Left ventricle myocardium inferior (tissue), 1 donor: Measurements from ENCODE around the gene LTB4R2. TPM values are rescaled to one million over a fixed set of nuclear protein-coding genes. Genes with fewer than 3 reads are reported as not detected.

ENCODE experiments used
- DNase-seq: peaks from one replicate; pipeline ENCODE4 v3.0.0-alpha.2; 2020
- H3K27ac ChIP-seq: fragments of 200-600 bp; replicated peaks from 2 replicates; pipeline ENCODE4 v1.8.0; 2021
- H3K27me3 ChIP-seq: fragments of 200-600 bp; 2 replicates; pipeline ENCODE4 v1.8.0; 2021; ENCODE audit warnings: low read depth
- H3K36me3 ChIP-seq: fragments of 200-600 bp; 2 replicates; pipeline ENCODE4 v1.8.0; 2021
- H3K4me1 ChIP-seq: fragments of 200-600 bp; 2 replicates; pipeline ENCODE4 v1.8.0; 2021
- H3K4me3 ChIP-seq: fragments of 200-600 bp; 2 replicates; pipeline ENCODE4 v1.8.0; 2021; ENCODE audit warnings: mild to moderate bottlenecking, moderate library complexity
- H3K9me3 ChIP-seq: fragments of 200-600 bp; replicated peaks from 2 replicates; pipeline ENCODE4 v1.8.0; 2021
- intact Hi-C: fragments of 100-400 bp; cut with micrococcal nuclease; formaldehyde crosslinking; loops from one replicate; pipeline ENCODE4 v1.11.0; 2022
- long read RNA-seq: library from polyadenylated mRNA; unstranded; transcript quantifications from one replicate; pipeline ENCODE4 v2.0.0, GENCODE V29; 2021
- total RNA-seq: library from RNA; stranded (reverse); fragmentation: NEBNext Ultra II Directional; extraction: Animal tissue kit (Norgen Biotek cat#: 25700); gene quantifications from one replicate; pipeline ENCODE4 v1.2.1, GENCODE V29; 2021
- TF ChIP-seq, protein P1 (sequence below): fragments of 200-600 bp; IDR thresholded peaks from 2 replicates; pipeline ENCODE4 v1.8.0; 2021; ENCODE audit warnings: antibody characterized with exemption, mild to moderate bottlenecking, borderline replicate concordance
- donor health status: DM: no; HTN: yes; CAD: no; lungs with severe emphysema.

The LTB4R2 gene, protein sequence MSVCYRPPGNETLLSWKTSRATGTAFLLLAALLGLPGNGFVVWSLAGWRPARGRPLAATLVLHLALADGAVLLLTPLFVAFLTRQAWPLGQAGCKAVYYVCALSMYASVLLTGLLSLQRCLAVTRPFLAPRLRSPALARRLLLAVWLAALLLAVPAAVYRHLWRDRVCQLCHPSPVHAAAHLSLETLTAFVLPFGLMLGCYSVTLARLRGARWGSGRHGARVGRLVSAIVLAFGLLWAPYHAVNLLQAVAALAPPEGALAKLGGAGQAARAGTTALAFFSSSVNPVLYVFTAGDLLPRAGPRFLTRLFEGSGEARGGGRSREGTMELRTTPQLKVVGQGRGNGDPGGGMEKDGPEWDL
- 0.71 TPM for total RNA-seq
- long read RNA-seq, partial matches to known transcripts, result 0 of 13 reads
- long read RNA-seq, other reads (novel, unspliced or antisense), result 9 of 13 reads

DNA sequence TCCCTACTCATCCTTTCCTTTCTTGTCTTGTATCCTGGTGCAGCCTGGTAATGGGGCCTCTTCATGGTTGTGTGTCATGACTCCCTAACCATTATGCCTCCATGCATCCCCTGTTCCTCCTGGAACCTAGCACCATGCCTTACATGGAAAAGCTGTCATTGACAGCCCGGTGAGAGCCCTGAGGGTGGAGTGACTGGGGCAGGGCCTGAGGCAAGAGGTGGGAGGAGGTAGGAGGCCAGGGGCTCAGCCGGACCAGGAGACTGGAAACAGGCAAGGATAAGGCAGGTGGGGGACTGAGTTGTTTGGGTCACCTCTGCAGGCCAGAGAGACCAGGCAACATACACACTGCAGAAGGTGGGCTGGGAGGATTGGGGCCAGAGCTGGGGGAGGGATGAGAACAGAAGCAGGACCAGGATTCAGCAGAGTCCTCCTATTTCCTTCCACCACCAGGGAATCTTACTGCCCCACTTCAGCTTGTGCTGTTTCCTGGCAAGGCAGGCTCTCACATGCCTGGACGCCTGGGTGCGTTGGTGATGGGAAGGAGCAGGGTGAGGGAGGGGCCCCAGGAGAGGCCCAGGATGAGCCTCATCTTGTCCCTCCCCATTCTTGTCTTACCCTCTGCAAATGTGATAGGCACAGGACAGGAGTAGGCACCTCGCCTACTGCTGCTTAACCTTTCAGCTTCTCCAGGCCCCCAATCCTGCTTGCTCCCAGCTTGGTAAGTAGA is at the start of gene LTB4R2:
Gene LTB4R2 (plus strand): TSS at position 603 of the 727 bp plus-strand sequence. CDS start 525 bp downstream, outside the sequence.
- Histone ChIP-seq H3K36me3 (peaks cover 26% of the 10 kb centered on the region), H3K4me3 (peak within 1 kb of the TSS; percentile 70), H3K4me1 (peaks cover 70% of the 10 kb centered on the region), H3K9me3 (no peaks in the 10 kb centered on the region), H3K27ac (peak within 1 kb of the TSS; percentile 88), H3K27me3 (no peaks in the 10 kb centered on the region)
- intact Hi-C loops, result no loop called here
- no peak for DNase-seq
- TF ChIP-seq, protein P1, sequence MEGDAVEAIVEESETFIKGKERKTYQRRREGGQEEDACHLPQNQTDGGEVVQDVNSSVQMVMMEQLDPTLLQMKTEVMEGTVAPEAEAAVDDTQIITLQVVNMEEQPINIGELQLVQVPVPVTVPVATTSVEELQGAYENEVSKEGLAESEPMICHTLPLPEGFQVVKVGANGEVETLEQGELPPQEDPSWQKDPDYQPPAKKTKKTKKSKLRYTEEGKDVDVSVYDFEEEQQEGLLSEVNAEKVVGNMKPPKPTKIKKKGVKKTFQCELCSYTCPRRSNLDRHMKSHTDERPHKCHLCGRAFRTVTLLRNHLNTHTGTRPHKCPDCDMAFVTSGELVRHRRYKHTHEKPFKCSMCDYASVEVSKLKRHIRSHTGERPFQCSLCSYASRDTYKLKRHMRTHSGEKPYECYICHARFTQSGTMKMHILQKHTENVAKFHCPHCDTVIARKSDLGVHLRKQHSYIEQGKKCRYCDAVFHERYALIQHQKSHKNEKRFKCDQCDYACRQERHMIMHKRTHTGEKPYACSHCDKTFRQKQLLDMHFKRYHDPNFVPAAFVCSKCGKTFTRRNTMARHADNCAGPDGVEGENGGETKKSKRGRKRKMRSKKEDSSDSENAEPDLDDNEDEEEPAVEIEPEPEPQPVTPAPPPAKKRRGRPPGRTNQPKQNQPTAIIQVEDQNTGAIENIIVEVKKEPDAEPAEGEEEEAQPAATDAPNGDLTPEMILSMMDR, result no peak

DNA sequence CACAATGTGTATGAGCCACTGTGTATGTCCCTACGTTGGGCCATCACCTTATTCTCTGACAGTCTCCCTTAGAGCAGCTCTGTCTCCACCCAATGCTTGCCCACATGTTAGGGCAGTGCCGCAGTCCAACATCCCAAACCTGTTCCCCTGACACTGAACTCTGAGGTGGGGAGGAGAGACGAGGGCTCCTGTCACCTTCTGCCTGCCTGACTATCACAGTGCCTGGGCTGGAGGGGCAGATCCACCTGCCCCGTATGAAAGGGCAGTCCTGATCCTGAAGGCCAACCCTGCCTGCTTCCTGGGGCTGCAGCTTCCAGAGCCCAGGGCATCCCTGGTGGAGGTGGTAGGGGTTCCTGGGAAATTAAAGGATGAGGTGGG is 49.2 kb upstream of the LTB4R2 start:
- Histone ChIP-seq H3K27ac (no peak overlapping the region), H3K27me3 (no peaks in the 10 kb centered on the region), H3K36me3 (peaks cover 4% of the 10 kb centered on the region), H3K4me1 (no peaks in the 10 kb centered on the region), H3K9me3 (no peaks in the 10 kb centered on the region), H3K4me3 (no peak overlapping the region)
- intact Hi-C loops, result no loop called here
- TF ChIP-seq, protein P1, result no peak
- no peak for DNase-seq

DNA sequence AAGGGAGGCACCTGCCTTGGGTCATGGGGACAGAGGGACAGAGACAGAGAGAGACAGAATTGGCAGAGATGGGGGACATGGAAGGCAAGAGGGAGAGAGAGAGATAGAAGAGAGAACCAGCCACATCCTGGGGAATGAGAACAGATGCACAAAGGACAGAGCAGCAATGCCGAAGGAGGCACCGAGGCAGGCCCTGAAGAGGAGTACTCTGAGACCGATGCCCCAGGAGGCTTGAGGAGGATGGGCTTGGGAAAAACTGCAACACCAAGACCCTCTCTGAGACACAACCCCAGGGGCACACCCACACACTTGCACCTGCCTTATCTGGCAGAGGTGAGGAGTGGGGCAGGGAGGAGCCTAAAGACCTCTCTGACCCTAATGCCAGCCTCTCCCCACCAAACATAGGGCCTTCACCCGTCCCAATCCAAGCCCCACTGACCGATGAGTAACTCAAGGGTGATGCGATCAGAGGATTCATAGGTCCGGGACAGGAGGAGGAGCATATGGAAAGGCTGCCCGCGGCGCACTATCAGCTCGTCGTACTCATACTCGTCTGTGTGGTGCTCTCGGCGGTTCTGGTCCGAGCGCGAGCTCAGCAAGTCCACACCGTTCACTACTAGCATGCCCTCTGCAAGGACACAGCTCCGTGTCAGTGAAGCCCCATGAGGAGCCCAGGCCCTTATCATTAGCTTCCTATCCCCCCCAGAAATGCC is 48.5 kb upstream of the LTB4R2 start:
- no peak overlapping the region for H3K27ac ChIP-seq
- H3K27me3 ChIP-seq, result no peaks in the 10 kb centered on the region
- no peaks in the 10 kb centered on the region for H3K4me1 ChIP-seq
- TF ChIP-seq, protein P1, result no peak
- no peaks in the 10 kb centered on the region for H3K9me3 ChIP-seq
- H3K4me3 ChIP-seq, result no peak overlapping the region
- H3K36me3 ChIP-seq, result peaks cover 11% of the 10 kb centered on the region
- intact Hi-C loops, result no loop called here
- no peak for DNase-seq

DNA sequence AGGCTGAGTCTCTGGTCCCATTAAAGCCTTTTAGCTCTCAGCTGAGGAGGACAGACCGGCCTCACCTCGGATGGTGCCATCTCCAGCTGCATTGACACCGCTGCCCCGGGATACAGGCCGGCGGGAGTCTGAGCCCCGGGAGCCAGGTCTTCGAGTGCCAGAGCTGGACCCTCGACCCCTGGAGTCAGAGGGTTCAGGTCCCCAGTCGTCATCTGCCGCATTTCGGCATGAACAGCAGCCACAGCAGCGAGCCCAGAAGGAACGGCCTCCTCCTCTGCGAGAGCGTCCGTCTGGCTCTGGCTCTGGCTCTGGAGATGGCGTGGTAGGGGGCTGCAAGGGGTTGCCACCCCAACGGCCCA is 48.0 kb upstream of the LTB4R2 start:
- intact Hi-C loops, result no loop called here
- peaks cover 16% of the 10 kb centered on the region for H3K36me3 ChIP-seq
- DNase-seq, result no peak

More for the DNA sequence above, 48.0 kb upstream of the LTB4R2 start:
- TF ChIP-seq, protein P1, result no peak
- Histone ChIP-seq H3K27me3 (no peaks in the 10 kb centered on the region), H3K4me3 (no peak overlapping the region), H3K9me3 (no peaks in the 10 kb centered on the region), H3K4me1 (no peaks in the 10 kb centered on the region), H3K27ac (no peak overlapping the region)
